GM23248 (cell line): ENCODE data around the gene COG1.

Experiments
- EZH2 ChIP-seq: fragments of 200-600 bp; sonication (generic); IDR thresholded peaks from 2 replicates; pipeline ENCODE4 v1.6.1; 2018; ENCODE audit warnings: antibody characterized with exemption, mild to moderate bottlenecking; ENCODE audit not compliant: insufficient read depth, poor library complexity, severe bottlenecking
- EZH2phosphoT487 ChIP-seq: fragments of 200-600 bp; sonication (generic); IDR thresholded peaks from 2 replicates; pipeline ENCODE4 v1.6.1; 2018; ENCODE audit warnings: antibody characterized with exemption, moderate library complexity, mild to moderate bottlenecking, low read depth; ENCODE audit not compliant: insufficient read depth

GRCh38 chr17:73189417-73190099 is 3.3 kb upstream of the COG1 start:
- TF ChIP-seq EZH2 (no peak), EZH2phosphoT487 (no peak)
